ENCODE data around the gene ALAS2. TPM values are rescaled to one million over a fixed set of nuclear protein-coding genes. Genes with fewer than 3 reads are reported as not detected.

Gene ALAS2
- total RNA-seq, 1 donor from 2014 or later: not detected

Other genes starting within 250 kb of the ALAS2 start
- not detected in 2 replicates for gene ITIH6, start 232.7 kb downstream of the ALAS2 start, total RNA-seq
- gene MAGED2, start 223.2 kb downstream of the ALAS2 start, total RNA-seq: 551 and 630 TPM in 2 replicates
- gene TRO, start 110.2 kb downstream of the ALAS2 start, total RNA-seq: 66.2 and 78.0 TPM in 2 replicates
- 0.16 TPM in 1 of 2 replicates, not detected in the other for gene PFKFB1, start 36.8 kb downstream of the ALAS2 start, total RNA-seq
- gene APEX2, start 30.6 kb downstream of the ALAS2 start, total RNA-seq: 7.8 and 11.2 TPM in 2 replicates
- gene PAGE2B, start 44.1 kb upstream of the ALAS2 start, total RNA-seq: not detected in 2 replicates
- not detected in 2 replicates for gene PAGE2, start 58.0 kb upstream of the ALAS2 start, total RNA-seq
- gene PAGE5, start 189.4 kb upstream of the ALAS2 start, total RNA-seq: not detected in 2 replicates
- not detected in 2 replicates for gene PAGE3, start 233.9 kb upstream of the ALAS2 start, total RNA-seq